Activated CD4-positive, alpha-beta T cell treated with anti-CD3 and anti-CD28 coated beads, Interleukin-2, amount 50 U/mL, for 16 hours (primary cell): ENCODE results near the gene CYFIP1.

ENCODE experiments used
- DNase-seq: peaks from one replicate; pipeline ENCODE4 v3.0.0-alpha.2; 2020

Gene CYFIP1

DNA sequence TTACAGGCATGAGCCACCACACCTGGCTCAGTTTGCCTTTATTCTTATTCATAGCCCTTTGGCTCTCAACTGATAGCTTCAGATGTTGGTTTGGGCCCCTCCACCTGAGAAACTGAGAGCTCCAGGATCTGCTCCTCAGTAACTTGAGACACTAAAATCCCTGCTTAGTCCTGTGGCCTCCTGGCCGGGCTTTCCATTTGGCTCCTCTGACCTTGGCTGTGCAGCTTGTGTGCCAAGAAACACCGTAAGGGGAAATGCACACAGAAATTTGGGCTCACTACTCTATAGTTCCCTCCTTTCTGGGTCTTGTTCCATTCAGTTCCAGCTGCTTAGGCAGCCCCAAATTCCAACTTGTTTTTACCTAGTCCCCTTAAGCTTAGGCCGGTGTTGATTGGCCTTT lies 116.8 kb downstream of the CYFIP1 start:
- no peak for DNase-seq

DNA sequence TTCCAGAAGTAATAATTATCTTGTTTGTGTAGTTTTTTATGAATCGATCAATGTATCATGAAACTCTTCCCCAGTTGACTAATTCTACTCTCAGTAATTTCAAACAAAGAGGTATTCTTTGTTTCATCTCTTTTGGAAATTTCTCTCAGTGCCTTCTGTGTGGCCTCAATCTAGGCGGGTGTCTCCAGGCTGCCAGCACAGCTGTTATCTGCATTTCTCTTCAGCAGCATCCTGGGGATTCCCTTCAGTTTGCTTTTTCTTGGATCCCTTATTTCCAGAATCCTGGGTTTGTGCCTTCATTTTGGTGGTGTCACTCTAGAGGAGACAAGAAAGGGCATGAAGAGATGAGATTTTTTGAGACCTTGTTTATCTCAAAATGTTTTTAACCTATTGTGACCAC lies 119.0 kb downstream of the CYFIP1 start:
- DNase-seq: no peak

DNA sequence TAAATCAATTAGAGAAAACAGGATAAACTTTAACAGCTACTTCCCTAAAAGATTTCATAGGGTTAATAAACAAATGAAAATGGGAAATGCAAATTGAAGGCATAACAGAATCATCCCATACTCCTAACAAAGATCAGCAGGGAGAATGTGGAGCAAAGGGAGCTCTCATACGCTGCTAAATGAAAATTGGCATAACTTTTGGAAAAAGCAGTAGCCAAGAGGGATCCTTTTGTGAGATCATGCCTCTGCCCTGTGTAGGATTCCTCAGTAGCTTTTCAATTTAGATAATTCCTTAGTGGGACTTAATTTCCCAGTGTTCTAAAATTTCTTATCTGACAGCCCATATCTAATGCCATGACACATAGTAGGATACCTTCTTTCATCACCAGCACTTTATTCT lies 123.5 kb downstream of the CYFIP1 start:
- no peak for DNase-seq

DNA sequence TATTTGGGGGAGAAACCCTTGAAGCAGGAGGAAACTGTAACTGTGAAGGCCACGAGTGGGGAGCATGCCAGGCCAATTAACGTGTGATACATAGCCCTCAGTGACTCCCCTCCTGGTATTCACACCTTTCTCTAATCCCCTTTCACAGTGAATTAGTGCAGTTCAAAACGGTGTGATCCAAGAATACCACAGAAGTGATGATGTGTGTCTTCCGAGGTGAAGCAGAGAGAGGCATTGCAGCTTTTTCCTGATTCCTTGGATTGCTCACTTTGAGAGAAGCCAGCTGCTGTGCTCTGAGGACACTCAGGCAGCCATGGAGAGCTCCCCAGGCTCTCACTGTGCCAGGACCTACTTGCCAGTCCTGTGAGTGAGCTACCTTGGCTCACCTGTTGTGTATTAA lies 124.4 kb downstream of the CYFIP1 start:
- DNase-seq: no peak

DNA sequence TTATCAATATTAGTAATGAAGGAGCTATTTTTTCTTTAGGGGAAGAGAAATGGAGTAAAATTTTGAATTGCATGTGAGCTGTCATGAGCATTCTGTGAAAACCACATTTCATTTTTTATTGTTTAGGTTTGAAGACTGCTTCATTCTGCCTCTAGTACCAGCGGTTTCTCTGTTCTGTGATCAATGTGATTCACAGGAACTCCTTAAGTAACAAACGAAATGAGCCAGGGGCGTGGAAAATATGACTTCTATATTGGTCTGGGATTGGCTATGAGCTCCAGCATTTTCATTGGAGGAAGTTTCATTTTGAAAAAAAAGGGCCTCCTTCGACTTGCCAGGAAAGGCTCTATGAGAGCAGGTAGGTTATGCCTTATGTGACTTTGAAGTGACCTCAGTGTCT lies 128.7 kb downstream of the CYFIP1 start:
- DNase-seq: no peak

DNA sequence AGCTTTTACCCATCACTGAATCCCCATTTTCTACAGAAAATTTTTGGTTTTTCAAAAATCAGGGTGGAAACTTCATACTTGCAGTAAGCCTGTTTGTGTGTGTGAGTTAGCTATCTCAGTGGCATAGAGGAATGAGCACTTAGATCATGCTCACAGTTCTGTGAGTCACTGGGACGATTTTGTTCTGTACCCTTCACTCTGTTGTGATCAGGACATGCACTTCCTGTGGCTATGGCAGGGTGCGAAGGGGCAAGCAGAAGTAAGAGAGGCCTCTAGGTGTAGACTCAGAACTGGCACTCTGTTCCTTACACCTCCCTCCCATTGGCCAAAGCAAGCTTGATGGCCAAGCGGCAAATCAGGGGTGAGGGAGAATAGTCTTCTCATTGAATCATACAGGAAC lies 130.1 kb downstream of the CYFIP1 start:
- no peak for DNase-seq

DNA sequence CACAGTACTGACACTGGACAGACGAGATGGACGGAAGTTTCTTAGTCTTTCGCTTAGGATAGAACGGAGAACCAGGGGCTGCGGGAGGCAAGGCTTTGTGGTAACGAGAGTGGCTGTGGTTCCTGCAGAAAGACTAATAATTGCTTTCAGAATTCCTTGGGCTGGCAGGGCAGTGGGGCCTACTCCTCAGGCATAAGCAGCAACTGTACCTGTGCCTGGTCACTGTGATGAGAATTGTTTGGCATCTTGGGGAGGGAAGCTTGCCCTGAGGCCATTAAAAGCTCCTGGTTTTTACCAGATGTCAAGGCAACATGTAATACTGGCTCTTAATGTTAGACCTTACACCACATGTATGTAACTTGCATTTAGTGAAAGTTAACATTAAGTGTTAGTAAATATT lies 134.1 kb downstream of the CYFIP1 start:
- no peak for DNase-seq

DNA sequence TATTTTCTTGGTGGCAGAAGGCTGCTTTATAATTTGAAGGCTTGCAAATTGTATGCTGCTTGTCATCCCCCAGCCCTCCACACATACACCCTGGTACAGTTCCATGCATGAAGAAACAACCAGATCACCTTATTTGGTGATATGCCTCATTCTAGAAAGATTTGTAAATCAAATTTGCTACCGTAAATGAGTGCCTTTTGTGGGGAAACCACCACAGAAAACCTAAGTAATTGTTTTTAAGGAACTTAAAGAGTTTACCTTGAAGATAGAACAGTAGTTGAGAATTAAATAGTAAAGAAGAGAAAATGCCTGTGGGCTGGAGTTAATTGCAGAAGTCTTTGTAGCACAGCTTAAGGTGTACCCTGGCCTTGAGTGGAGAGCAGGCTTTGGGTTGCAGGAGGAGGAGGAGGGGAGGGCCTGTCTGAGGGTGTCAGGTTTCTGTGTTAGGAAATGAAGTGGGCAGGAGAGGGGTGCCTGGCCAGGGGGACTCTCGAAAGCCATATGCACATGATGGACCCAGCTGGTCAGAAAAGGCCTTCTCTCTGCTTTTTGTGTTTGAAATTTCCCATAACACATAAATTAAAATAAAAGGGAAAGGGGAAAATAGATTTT lies 134.8 kb downstream of the CYFIP1 start:
- DNase-seq: no peak

DNA sequence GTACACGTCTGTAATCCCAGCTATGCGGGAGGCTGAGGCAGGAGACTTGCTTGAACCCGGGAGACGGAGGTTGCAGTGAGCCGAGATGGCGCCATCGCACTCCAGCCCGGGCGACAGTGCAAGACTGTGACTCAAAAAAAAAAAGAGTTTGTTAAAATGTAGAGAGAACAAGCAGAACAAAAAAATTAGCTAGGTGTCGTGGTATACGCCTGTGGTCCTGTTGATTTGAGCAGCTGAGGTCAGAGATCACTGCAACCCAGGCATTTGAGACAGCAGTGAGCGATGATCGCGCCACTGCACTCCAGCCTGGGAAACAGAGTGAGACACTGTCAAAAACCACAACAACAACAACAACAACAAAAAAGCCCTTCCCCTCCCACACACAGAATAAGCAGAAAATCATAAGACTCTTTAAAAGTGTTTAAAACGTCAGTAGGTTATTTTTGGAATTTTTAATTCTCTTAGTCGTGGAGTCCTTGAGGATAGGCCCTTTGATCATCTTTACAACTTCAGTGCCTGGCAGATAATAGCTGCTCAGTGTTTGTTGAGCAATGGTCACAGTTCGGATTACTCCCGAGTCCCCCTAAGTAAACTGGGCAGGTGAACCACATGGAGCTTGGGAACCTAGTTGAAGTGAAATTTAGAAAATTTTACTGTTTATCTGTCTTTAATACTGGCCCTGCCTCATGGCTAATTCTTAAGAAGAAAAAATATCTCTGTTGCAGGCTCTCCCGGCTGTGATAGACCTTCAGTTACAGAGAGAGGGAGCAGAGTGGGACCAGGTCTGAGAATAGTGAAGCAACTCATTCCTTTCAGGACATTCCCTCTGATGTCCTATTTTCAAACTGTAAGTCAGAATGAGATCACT lies 135.5 kb downstream of the CYFIP1 start:
- DNase-seq: no peak

DNA sequence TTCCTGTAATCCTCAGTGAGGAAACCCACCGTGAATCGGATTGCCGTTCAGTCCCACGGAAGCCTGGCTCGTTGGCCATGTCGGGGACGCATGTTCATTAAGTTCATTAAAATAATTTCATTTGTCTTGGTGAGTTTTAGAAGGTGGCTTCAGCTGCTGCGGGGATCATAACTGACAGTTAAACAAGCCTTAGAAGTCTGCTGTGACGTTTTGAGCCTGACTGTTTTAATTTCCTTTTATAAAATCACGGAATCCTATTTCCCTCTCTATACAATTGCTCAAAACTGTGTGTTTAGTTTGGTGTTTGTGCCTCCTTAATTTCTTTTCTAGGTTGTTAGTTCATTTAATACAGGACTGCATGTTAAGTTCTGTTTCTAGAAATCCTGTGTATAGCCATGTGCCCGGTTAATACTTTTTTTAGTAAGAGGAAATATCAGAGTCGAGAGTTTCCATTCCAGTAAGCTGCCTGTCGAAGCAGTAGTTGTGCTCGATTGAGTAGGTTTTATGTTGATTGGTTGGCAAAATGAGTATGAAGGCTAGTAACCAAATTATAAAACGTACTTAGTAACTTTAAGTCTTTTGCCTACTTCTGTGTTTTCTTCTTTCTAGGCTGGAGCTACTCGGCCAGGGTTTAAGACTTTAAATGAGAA lies 141.0 kb downstream of the CYFIP1 start:
- DNase-seq: peak; percentile 35

DNA sequence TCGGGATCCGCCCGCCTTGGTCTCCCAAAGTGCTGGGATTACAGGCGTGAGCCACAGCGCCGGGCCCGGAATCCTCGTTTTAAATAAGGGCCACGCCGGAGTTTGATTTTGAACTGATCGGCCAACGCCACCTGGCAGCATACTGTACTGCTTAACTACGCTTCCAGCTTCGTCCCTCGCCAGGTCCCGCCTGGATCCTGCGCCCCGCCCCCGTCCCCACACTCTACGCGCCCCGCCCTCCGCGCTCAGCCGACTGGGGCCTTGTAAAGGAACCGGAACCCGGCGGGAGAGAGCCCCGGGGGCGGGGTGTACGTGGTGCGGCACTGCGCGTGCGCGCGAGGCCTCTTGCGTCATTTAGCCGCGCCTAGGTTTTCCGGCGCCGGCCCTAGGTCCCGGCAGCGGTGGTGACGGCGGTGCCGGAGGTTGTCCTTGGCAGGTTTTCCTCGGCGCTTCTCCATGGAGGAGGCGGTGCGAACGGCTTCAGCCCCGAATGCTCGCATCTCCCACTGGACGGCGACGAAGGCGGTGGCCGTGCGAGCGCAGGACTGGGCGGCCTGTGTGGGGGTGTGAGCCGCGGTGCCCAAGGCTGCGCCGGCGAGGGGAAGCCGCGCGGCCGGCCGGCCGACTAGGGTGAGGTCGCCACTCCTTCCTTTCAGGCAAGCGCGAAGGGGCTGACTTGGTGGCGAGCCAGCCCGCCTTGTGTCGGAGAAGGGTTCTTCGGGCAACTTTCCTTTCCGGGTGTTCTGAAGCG lies 141.7 kb downstream of the CYFIP1 start, which contains the start of gene NIPA2:
TSS of gene NIPA2 (plus strand) at position 375 of the 751 bp plus-strand sequence. CDS start 13,066 bp downstream, outside the sequence.
- DNase-seq: peak; percentile 98

DNA sequence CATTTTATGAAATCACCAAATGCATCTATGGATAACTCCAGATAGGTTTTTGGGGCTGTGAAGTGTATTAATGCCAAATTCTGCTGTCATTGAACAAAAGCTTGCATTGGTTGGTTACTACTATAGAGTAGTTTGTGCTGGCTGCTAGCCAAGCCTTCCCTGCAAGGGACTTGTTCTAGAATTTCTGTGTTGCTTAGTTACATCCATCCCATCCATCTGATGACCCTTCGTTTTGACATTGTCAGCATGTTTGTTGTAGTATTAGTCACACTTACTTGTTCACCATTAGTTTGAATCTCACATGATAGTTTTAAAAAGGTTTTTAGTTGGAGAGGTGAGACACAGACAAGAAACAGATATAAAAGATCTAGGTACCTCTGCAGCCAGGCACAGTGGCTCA lies 148.7 kb downstream of the CYFIP1 start:
- DNase-seq: no peak

DNA sequence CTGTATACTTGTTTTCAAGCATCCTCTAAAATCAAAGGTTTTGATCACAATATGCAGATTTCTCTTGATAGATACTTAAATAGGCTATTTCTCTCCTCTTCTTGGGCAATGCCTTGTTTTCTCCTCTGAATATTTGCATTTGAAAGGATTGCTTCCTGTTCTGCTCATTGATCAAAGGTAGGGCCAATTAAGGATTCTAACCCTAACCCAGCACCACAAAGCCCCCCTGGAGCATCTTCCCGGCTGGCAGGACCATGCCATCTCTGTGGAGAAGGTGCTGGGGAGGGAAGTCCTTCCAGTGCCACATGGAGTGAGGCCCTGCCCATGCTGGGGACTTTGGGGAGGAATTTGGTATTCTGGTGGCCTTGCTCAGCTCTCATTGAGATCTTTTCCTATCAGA lies 153.0 kb downstream of the CYFIP1 start:
- DNase-seq: no peak

DNA sequence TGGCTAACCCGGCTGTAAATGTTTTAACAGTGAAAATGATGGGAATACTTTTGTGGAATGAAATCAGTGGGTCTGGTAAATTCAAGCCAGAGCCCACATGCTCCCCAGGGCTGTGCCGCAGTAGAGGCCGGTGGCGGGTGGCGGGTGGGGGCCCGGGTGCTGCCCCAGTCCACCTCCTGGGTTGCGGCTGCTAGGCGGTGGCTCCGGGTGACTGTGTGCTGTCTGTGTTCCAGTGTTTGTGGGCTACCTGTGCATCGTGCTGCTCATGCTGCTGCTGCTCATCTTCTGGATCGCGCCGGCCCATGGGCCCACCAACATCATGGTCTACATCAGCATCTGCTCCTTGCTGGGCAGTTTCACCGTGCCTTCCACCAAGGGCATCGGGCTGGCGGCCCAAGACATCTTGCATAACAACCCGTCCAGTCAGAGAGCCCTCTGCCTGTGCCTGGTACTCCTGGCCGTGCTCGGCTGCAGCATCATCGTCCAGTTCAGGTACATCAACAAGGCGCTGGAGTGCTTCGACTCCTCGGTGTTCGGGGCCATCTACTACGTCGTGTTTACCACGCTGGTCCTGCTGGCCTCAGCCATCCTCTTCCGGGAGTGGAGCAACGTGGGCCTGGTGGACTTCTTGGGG lies 156.6 kb downstream of the CYFIP1 start:
- DNase-seq: no peak

DNA sequence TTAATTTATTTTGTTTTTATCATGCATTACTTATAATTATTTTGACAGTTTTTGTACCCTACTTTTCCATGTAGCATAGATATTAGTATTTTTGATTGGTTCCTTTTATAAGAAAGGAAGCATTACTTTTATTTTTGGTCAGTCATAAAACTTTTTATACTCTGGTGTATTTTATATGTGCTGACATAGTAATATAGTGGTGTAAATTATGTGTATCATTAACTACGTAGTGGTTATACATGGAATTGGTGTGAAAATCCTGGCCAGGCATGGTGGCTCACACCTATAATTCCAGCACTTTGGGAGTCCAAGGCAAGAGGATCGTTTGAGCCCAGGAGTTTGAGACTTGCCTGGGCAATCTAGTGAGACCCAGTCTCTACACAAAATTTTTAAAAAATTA lies 160.5 kb downstream of the CYFIP1 start:
- DNase-seq: no peak
